Suppressor macrophage treated with lipopolysaccharide for 4 hours (primary cell): ENCODE data around the gene DNAH11.
"Not testable (repeated sequence)": the region's sequence is repeated elsewhere in the genome, so short reads cannot be mapped to it uniquely, and the experiment has no call there.

ENCODE experiments used
- DNase-seq: peaks from one replicate; pipeline ENCODE4 v3.0.0-alpha.2; 2020

DNAH11 gene

GRCh38 chr7:21782996-21783395 is 240.2 kb downstream of the DNAH11 start:
- no peak for DNase-seq

- no peak for DNase-seq
These were observed 242.2 kb downstream of the DNAH11 start for GRCh38 chr7:21784989-21785388.

GRCh38 chr7:21805791-21806190 is 263.0 kb downstream of the DNAH11 start:
- DNase-seq: no peak

- no peak for DNase-seq
These were observed 263.5 kb downstream of the DNAH11 start for GRCh38 chr7:21806388-21806787.

GRCh38 chr7:21819048-21819447 is 276.2 kb downstream of the DNAH11 start:
- DNase-seq: no peak

GRCh38 chr7:21828841-21829240 is 286.0 kb downstream of the DNAH11 start:
- no peak for DNase-seq

- no peak for DNase-seq
These were observed 286.9 kb downstream of the DNAH11 start for GRCh38 chr7:21829731-21830130.

GRCh38 chr7:21844742-21845141 is 301.9 kb downstream of the DNAH11 start:
- no peak for DNase-seq

GRCh38 chr7:21850531-21851285 is 307.9 kb downstream of the DNAH11 start:
- no peak for DNase-seq

- DNase-seq: no peak
These were observed 308.7 kb downstream of the DNAH11 start for GRCh38 chr7:21851559-21851967.

- DNase-seq: not testable (repeated sequence)
These were observed 322.9 kb downstream of the DNAH11 start for GRCh38 chr7:21865631-21866204.

- DNase-seq: no peak
These were observed 323.9 kb downstream of the DNAH11 start for GRCh38 chr7:21866731-21867130.

- DNase-seq: no peak
These were observed 324.4 kb downstream of the DNAH11 start for GRCh38 chr7:21867226-21867625.

GRCh38 chr7:21867816-21868575 is 325.2 kb downstream of the DNAH11 start:
- no peak for DNase-seq

- DNase-seq: no peak
These were observed 325.7 kb downstream of the DNAH11 start for GRCh38 chr7:21868576-21868850.

GRCh38 chr7:21869785-21870402 is 327.1 kb downstream of the DNAH11 start:
- DNase-seq: no peak

GRCh38 chr7:21883069-21883468 is 340.2 kb downstream of the DNAH11 start:
- no peak for DNase-seq

GRCh38 chr7:21883501-21883900 is 340.7 kb downstream of the DNAH11 start:
- DNase-seq: not testable (repeated sequence)

GRCh38 chr7:21884496-21884895 is 341.7 kb downstream of the DNAH11 start:
- DNase-seq: no peak

- DNase-seq: no peak
These were observed 343.6 kb downstream of the DNAH11 start for GRCh38 chr7:21886396-21886795.

- DNase-seq: no peak
These were observed 344.5 kb downstream of the DNAH11 start for GRCh38 chr7:21887353-21887752.

GRCh38 chr7:21887779-21888178 is 344.9 kb downstream of the DNAH11 start:
- no peak for DNase-seq

GRCh38 chr7:21891291-21891690 is 348.5 kb downstream of the DNAH11 start:
- DNase-seq: no peak

GRCh38 chr7:21893401-21893800 is 350.6 kb downstream of the DNAH11 start:
- no peak for DNase-seq
